ENCODE data around the gene EPS8L1. TPM values are rescaled to one million over a fixed set of nuclear protein-coding genes. Genes with fewer than 3 reads are reported as not detected.
"Not testable (repeated sequence)": the region's sequence is repeated elsewhere in the genome, so short reads cannot be mapped to it uniquely, and the experiment has no call there.

EPS8L1 gene
- 10 to 100 TPM in 3 of 12 donors, 1 to 10 TPM in 8, not detected in 1; 1.5 to 26.7 (median 4.4) TPM for polyA plus RNA-seq (ENCODE audit: insufficient read length in 12 of 12)
- long read RNA-seq, donor 1, transcript EPS8L1-206 (2 exons, 745 nt) = major isoform, 5 of 5 reads
- long read RNA-seq, donor 1, partial matches to known transcripts = 0 of 5 reads
- long read RNA-seq, donor 1, other reads (novel, unspliced or antisense) = 0 of 5 reads
- long read RNA-seq, donor 2, partial matches to known transcripts = 372 of 646 reads
- long read RNA-seq, donor 2, other reads (novel, unspliced or antisense) = 272 of 646 reads
- long read RNA-seq, donor 3 = 0 reads
- long read RNA-seq, donor 4 = 0 reads
- long read RNA-seq, donor 5, partial matches to known transcripts = 2,013 of 2,394 reads
- long read RNA-seq, donor 5, other reads (novel, unspliced or antisense) = 377 of 2,394 reads
- long read RNA-seq, donor 6, partial matches to known transcripts = 472 of 659 reads
- long read RNA-seq, donor 6, other reads (novel, unspliced or antisense) = 184 of 659 reads
- long read RNA-seq, donor 7, partial matches to known transcripts = 348 of 513 reads
- long read RNA-seq, donor 7, other reads (novel, unspliced or antisense) = 164 of 513 reads
- long read RNA-seq, donor 8, transcript EPS8L1-206 (2 exons, 745 nt) = major isoform, 5 of 5 reads
- long read RNA-seq, donor 8, partial matches to known transcripts = 0 of 5 reads
- long read RNA-seq, donor 8, other reads (novel, unspliced or antisense) = 0 of 5 reads
- long read RNA-seq, donor 9, partial matches to known transcripts = 0 of 1 reads
- long read RNA-seq, donor 9, other reads (novel, unspliced or antisense) = 0 of 1 reads
- long read RNA-seq, donor 10, partial matches to known transcripts = 0 of 2 reads
- long read RNA-seq, donor 10, other reads (novel, unspliced or antisense) = 0 of 2 reads
- long read RNA-seq, donor 11, partial matches to known transcripts = 0 of 4 reads
- long read RNA-seq, donor 11, other reads (novel, unspliced or antisense) = 0 of 4 reads

DNA sequence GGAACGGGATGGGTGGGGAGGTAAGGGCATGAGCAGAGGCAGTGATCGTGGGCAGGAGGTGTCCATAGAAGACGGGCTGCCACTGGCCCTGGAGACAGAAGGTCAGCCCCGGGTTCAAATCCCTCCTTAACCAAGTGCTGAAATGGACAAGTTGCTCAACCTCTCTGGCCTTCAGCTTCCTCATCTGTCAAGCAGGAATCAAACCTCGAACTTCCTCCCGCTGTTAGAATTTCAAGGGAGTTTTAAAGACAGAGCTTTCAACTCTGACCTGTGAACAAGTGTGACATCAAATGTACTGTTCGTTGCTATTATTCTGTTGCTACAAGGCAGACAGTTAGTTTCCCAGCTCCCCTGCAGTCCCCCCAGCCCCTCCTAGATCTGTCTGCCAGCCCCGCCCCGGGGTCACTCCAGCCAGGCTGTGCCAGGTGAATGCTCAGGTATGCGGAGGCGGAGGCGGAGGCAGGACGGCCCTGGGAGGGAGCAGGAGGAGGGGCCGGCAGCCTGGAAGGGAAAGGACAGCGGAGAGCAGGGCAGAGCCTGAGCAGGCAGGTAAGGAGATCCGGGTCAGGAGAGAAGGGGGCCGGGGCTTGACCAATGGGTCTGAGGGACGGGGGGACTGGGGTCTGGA is at the start of gene EPS8L1:
Gene EPS8L1, plus strand, starts transcription at position 499 of the 628 bp plus-strand sequence. CDS start 576 bp downstream, outside the sequence.
- no peak for DNase-seq

DNA sequence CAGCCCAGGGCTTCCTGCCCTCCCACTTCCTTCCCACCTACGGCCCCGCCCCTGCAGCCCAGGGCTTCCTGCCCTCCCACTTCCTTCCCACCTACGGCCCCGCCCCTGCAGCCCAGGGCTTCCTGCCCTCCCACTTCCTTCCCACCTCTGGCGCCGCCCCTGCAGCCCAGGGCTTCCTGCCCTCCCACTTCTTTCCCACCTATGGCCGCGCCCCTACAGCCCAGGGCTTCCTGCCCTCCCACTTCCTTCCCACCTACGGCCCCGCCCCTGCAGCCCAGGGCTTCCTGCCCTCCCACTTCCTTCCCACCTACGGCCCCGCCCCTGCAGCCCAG is 48.6 kb upstream of the EPS8L1 start:
- DNase-seq = not testable (repeated sequence)

DNA sequence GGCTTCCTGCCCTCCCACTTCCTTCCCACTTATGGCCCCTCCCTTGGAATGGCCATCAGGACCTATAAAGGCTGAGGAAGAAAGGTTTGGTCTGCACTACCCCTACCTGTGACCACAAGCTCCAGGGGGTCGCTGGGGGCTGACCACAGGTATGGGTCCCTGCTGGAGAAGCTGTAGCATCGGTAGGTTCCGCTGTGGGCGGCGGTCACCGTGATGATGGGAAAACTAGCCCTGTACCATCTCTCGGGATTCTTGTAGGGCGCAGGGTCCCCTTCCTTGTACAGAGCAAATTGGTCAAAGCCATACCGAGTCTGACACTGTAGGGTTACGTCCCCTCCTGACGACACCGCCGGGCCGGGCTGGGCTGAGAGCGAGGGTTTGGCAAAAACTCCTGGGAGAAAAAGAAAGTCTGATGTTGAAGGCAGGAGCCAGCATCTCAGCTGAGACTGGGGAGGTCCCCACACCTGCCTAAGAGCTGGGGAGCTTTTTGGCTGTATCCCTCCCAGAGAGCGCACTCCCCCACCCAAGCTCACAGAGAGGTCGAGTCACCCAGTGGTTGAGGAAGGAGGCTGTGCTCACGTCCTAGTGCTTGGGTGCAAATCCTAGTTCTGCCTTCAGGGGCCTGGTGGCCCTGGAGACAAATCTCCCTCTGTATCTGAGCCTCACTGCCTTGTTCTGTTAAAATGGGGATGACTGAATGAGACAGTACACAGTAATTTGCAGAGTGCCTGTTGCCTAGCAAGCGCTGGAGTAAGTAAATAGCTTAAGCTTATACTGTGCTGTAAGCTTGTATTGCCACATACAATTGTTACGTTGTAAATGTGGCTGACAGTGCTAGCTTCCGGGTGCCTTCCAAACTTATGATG is 48.0 kb upstream of the EPS8L1 start:
- no peak for DNase-seq

DNA sequence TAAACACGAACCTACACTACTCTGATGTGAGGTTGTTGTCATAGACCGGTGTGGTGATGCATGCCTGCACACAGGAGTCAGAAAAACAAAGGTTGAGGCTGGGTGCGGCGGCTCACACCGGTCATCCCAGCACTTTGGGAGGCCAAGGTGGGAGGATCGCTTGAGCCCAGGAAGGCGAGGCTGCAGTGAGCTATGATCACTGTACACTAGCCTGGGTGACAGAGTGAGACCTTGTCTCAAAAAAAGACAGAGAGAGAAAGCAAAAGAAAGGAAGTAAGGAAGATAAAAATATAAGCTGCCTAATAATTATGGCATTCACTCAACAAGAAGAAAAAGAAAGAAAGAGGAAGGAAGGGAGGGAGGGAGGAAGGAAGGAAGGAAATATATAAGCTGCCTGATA is 46.9 kb upstream of the EPS8L1 start:
- no peak for DNase-seq

DNA sequence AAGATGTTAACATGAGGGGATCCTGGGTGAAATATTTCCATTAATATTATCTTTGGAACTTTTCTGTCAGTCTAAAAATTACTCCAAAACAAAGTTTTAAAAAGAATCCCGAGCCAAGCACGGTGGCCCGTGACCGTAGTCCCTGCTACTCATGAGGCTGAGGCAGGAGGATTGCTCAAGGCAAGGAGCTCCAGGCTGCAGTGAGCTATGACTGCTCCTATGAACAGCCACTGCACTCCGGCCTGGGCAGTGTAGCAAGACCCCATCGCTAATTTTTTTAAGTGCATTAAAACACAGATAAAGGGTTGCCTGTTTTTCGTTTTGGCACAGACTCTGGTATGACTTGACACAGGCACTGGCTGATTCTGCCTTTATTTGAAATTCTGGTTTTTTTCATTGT is 44.5 kb upstream of the EPS8L1 start:
- DNase-seq = no peak

DNA sequence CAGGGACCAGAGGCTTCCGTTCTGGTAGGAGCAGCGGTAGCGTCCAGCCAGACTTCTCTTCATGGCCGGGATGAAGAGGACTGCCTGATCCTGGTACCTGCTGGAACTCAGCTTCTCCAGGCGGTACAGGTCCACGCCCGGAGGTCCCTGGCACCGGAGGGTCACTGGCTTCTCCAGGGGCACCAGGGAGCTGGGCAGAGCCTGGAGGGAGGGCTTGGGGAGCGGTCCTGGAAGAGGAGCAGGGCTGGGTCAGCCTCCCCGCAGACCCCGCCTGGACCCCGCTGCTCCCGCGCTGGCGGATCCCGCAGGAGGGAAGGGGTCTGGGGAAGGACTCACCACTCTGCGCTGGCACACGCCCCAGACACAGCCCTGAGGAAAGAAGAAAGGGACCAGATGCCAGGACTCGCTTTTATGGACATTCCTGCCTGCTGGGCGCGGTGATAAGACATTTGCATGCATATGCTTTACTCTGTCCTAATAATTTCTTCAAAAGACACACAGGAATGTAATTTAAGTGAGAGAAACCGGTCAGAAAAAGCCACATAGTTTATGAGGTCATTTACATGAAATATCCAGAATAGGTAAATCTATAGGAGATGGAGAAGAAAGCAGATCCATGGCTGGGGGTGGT is 43.4 kb upstream of the EPS8L1 start:
- DNase-seq = no peak

DNA sequence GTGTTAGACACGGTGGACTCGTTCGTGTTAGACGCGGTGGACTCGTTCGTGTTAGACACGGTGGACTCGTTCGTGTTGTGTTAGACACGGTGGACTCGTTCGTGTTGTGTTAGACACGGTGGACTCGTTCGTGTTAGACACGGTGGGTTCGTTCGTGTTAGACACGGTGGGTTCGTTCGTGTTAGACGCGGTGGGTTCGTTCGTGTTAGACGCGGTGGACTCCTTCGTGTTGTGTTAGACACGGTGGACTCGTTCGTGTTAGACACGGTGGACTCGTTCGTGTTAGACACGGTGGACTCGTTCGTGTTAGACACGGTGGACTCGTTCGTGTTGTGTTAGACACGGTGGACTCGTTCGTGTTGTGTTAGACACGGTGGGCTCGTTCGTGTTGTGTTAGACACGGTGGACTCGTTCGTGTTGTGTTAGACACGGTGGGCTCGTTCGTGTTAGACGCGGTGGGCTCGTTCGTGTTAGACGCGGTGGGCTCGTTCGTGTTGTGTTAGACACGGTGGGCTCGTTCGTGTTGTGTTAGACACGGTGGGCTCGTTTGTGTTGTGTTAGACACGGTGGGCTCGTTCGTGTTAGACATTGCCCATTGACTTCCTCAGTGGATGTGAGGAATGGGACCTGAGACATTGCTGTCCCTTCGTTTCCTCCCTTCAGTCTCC is 42.6 kb upstream of the EPS8L1 start:
- DNase-seq = not testable (repeated sequence)

DNA sequence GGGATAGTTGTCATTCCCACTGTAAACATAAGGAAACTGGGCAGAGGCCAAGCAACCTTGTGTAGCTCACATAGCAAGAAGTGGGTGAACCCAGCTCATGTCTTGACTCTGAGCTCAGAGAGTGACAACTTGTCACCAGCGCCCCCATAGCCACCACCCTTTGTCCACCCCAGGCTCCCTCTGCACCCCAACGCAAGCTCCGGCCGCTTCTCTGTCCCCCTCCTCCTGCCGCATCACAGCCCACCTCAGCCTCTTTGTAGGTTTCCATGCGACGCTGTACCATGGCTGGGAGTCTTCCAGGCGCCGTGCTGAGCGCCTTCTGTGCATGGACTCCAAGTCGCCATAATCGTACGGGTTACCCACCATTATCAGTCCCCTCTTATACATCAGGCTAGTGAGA is 40.9 kb upstream of the EPS8L1 start:
- DNase-seq = no peak

DNA sequence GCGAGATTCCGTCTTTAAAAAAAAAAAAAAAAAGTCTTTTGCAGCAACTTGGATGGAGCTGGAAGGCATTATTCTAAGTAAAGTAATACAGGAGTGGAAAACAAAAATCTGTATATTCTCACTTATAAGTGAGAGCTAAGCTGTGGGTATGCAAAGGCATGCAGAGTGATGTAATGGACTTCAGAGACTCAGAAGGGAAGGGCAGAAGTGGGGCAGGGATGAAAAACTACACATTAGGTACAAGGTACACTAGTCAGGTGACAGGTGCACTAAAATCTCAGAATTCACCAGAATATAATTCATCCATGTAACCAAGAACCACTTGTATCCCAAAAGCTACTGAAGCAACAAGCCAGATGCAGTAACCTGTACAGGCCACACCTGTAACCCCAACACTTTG is 39.6 kb upstream of the EPS8L1 start:
- DNase-seq = no peak

DNA sequence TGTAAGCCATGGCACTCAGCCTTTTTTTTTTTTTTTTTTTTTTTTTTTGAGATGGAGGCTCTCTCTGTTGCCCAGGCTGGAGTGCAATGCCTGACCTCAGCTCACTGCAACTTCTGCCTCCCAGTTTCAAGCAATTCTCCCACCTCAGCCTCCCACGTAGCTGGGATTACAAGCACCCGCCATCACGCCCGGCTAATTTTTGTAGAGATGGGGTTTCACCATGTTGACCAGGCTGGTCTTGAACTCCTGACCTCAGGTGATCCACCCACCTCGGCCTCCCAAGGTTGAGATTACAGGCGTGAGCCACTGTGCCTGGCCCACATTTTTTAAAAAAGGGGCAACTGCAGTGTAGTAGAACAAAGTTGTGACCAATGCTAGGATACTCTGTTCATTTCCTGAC is 38.1 kb upstream of the EPS8L1 start:
- DNase-seq = not testable (repeated sequence)

DNA sequence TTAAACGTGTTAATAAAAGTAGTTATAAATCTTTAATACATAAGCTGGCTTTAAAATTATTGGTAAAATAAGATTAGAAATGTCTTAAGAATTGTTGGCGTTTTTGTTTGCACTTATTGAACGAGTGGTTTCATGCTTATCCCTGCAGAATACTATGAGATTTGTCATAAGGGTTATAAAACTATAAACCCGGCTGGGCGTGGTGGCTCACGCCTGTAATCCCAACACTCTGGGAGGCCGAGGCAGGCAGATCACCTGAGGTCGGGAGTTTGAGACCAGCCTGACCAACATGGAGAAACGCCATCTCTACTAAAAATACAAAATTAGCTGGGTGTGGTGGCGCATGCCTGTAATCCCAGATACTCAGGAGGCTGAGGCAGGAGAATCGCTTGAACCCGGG is 35.0 kb upstream of the EPS8L1 start:
- not testable (repeated sequence) for DNase-seq

DNA sequence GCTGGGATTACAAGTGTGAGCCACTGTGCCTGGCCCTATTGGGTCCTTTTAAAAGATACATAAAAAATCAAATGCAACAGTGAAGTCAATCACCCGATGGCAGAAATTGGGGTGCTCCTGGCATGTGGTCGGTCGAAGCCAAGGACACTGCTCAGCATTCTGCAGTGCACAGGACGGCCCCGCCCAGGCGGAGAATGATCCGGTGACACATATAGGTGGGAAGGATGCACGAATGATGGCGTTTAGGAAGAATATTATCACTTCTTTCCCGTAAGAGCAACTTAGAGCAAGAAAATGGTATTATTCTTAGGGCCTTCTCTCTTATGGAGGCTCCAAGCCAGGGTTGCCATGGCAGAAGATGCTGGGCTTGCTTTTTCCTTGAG is 34.4 kb upstream of the EPS8L1 start:
- no peak for DNase-seq

DNA sequence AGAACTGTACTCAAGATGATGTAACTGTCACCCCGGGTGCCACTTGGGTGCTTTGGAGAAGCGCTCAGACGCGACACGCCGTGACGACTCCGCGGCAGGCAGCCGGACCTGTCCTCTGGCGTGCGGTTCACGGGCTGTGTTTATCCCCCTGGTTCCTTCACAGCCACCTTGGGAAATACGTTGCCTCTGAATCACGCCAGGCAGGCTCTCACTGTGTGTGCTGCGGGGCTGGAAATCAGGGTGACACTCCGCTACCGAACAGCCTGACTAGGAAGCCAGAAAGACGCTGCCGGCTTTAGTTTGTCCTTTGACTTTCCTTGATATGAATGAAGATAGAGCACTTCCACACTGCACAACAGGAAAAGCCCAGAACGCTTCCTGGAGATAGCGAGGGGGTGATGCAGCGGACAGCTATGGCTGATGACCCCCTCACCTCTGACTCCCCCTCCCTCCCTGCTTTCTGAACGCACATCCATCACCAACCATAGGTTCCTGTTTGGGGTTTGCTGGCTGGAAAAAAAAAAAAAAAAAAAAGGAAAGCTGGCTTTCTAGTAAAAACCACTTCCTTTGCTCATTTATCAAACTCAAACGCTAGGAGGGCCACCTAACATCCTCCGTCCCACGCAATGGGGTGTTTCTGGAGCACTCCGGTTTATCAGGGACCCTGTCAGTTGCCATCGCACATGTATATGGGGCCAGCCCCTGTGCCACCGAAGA is 33.9 kb upstream of the EPS8L1 start:
- no peak for DNase-seq

DNA sequence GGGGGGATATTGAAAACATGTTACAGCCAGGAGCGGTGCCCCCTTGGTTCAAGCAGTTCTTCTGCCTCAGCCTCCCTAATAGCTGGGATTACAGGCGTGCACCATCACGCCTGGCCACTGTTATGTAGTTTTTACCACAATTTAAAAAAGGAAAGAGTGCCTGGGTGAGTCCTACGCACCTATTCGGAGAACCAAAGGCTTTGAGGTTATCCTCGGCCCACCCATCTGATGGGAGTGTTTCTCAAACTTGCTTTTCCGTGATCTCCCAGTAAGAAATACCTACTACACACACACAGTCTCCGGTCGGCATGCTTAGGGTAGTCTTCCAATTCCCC is 33.4 kb upstream of the EPS8L1 start:
- no peak for DNase-seq

DNA sequence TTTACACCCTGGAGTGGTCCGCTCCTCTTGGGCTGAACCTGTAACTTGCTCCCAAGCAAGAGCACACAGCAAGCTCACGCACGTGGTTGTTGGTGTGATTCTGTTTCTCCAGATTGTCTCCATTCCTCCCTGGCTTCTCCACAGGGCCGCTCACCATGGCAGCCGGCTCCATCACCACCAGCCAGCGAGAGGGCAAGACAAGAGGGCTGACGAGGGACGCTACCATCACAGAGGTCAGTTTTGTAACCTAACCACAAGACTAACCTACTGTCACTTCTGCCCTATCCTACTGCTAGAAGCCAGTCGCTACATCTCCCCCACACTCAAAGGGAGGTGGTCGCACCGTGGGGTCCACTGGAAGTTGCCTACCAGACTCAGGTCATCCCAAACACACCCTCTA is 33.0 kb upstream of the EPS8L1 start:
- DNase-seq = no peak

DNA sequence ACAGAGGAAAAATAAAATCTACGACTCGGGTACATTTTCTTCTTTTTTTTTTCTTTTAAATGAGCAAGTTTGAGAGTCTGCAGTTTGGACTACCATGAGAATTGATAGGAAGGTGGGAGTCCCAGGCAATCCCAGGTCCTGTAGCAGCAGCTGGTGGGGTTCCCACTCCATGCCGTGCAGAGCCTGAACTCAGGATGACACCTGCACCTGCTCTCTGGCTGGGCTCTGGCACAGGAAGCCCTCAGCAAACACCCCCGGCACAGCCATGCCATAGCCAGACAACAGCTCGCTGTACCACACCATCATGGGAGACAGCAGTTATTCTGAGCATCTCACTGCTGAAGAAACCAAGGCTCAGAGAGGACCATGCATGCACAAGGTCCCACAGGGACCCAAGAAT is 31.4 kb upstream of the EPS8L1 start:
- DNase-seq = no peak

DNA sequence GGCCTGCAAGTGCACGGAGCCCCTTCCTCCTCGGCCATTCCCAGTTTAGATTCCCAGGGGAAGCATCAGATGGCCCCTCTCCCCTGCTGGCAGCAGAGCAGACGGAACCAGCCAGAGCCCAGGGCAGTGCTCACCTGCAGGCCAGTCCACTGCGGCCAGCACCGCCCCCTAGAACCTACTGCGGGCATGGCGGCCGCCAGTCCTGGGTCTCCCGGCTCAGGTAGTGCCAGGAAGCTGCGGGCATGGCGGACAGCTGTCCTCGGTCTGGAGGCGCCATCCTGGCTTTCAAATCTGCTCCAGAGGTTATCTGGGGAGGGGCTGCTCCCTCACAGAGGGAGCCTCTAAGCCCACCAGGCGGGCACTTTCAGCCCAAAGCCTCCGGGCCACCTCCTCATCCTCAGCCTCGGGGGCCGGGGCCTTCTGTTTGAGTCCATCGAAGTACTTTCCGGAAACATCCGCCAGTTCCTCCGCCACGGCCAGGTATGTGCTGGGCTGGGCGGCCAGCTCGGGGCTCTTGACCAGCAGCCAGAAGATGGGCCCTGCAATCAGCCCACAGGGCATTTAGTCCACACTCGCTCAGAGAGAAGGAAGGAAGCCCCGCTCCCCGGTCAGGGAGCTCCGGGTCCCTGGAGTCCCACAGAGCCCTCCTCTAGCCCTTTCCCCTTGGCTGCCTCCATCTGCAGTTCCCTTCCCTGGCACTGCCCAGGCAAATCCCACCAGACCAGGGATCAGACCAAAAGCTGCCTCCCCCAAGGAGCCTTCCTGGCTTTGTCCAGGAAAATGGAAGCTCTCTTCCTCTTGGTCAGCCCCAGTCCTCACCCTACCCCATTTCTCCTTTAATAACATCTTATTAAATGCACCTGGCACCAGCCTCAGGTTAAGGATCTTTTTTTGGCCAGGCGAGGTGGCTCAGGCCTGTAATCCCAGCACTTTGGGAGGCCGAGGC is 30.6 kb upstream of the EPS8L1 start:
- DNase-seq = no peak

DNA sequence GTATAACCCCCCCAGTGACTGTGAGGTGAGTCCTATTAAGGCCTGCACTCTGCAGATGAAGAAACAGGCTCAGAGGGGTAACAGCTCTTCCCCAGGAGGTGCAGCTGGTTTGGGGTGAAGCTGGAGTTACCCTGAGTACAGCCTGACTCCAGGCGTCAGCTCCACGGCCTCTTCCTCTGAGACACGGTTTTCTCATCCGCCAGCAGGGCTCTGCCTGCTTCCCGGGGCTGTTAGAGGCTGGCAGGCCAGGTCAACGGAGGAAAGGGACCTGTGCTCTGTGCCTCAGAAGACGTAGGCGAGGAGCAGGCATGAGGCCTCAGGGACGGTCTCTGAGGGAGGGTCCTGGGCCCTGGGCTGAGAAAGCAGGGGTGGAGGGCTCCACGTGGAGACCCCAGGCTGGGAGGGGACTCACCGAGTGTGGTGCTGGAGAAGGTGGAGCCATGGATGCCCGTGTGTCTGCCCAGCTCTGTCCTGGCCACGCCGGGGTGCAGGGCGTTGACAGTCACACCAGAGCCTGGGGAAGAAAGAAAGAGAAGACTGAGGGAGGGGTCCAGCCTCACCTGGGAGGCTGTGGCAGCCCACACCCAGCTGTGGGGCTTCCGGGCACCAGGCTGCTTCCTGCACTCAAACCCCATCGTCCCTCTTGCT is 28.6 kb upstream of the EPS8L1 start:
- no peak for DNase-seq

Measured in muscle of arm (tissue), 14 donors.